ENCODE data around the gene CARMIL1. TPM values are rescaled to one million over a fixed set of nuclear protein-coding genes. Genes with fewer than 3 reads are reported as not detected.
"Not testable (repeated sequence)": the region's sequence is repeated elsewhere in the genome, so short reads cannot be mapped to it uniquely, and the experiment has no call there.

The CARMIL1 gene
- total RNA-seq, 1 donor from 2014 or later: 28.4 TPM

GRCh38 chr6:25441663-25442270, 162.6 kb downstream of the CARMIL1 start:
- DNase-seq (ENCODE audit: low spot score): no peak

- DNase-seq (ENCODE audit: low spot score): no peak
These were observed 163.7 kb downstream of the CARMIL1 start for GRCh38 chr6:25442898-25443297.

DNA sequence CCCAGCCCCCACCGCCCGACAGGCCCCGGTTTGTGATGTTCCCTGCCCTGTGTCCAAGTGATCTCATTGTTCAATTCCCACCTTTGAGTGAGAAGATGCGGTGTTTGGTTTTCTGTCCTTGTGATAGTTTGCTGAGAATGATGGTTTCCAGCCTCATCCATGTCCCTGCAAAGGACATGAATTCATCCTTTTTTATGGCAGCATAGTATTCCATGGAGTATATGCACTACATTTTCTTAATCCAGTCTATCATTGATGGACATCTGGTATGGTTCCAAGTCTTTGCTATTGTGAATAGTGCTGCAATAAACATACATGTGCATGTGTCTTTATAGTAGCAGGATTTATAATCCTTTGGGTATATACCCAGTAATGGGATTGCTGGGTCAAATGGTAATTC, 165.3 kb downstream of the CARMIL1 start:
- DNase-seq (ENCODE audit: low spot score): not testable (repeated sequence)

DNA sequence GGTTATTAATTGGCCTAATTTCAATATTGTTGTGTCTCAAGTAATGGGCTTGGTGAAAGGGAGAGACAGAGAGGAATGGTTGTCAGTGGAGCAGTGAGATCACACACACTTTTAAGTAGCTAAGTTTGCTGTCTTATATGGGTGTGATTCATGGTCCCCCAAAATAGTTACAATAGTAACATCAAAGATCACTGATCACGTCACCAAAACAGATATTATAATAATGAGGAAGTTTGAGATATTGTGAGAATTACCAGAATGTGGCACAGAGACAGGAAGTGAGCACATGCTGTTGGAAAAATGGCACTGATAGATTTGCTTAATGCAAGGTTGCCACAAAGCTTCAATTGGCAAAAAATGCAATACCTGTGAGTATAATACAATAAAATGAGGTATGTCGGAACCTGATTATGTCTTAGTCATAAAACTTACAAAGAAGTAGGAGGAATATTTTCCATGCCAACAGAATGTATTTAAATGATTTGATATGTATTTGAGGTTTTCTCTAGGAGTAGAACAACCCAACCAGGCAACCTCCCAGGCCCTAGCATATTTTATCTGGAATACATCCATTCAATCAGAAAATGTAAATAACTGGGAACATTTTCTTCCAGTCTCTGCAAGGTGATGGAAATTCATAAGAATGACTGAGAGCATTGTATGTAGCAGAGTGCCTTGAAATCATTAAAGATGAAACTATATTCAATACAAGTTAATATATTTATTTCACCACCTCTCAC, 167.8 kb downstream of the CARMIL1 start:
- no peak for DNase-seq (ENCODE audit: low spot score)

GRCh38 chr6:25447570-25447929, 168.4 kb downstream of the CARMIL1 start:
- no peak for DNase-seq (ENCODE audit: low spot score)

GRCh38 chr6:25448965-25449538, 169.9 kb downstream of the CARMIL1 start:
- no peak for DNase-seq (ENCODE audit: low spot score)

DNA sequence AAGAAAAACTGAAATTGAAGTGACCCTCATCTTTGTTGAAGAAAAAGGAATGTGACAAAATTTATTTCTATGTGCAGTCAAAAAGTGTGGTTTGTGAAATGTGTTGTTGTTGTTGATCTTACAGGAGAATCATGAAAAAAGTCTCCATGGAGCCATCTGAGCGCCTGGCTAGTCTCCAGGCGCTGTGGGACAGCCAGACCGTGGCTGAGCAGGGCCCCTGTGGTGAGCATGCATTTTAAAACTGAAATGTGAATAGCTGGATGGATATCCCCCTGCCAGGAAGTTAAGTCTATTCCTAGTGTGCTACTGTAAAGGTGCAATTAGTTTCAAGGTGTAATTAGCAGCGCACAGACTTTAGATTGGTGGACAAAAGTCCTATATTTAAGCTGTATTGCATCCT, 170.6 kb downstream of the CARMIL1 start:
- DNase-seq (ENCODE audit: low spot score): no peak

DNA sequence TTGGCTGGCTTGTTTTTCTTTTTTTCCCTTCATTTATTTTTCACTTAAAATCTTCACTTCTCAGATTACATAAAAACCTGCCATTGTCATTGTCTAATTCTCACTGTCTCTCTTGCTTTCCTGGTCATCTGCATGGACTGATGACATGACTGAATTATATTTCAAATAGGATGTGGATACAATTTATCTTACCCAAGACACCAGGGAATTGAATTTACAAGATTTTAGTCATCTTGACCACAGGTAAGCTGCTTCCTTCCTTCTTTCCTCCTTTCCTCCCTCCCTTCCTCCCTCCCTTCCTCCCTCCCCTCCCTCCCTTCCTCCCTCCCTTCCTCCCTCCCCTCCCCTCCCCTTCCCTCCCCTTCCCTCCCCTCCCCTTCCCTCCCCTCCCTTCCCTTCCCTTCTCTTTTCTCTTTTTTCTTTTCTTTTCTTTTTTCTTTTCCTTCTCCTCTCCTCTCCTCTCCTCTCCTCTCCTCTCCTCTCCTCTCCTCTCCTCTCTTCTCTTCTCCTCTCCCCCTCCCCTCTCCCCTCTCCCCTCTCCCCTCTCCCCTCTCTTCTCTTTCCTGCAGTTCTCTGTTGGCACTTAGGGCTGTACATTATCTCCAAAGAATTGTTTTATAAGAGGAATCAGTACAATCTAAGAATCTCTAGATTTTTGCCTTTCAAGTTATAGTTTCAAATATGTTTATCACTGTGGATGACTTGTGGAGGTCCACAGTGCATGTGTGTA, 171.5 kb downstream of the CARMIL1 start:
- DNase-seq (ENCODE audit: low spot score): no peak

DNA sequence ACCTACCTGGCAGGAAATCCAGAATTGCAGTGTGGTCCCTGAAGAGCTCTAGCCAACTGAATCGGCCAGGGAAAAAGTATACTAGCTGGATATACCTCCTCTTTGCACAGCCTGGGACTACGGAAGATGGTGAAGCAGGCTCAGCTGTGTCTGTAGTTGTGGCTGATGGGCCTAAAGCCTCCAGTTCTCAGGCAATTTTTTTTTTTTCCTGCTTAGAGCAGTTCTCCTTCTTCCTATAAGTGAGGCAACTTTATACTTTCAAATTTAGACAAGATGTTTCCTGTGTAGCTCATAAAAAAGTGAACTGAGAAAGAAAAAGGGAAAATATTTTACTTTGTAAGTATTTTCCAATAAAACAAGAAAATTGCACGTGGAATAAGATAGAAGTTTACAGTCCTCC, 172.9 kb downstream of the CARMIL1 start:
- DNase-seq (ENCODE audit: low spot score): no peak

DNA sequence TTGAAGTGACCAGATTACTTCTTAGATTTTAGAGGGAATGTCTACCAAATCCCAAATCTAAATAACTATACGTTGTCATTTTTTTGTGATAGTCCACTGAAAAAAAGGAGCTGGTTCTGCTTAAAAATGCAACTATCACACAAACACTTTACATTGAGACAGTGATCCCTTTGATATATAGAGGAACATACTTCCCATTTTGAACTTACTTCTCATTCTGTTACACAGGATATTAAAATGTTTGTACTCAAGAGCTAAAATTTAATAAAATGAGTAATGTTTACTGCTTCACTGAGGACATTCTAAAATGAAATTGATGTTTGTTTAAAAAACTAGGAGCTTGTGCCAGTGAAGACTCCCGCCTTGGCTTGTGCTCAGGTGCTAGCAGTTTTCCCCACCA, 174.1 kb downstream of the CARMIL1 start:
- DNase-seq (ENCODE audit: low spot score): no peak

DNA sequence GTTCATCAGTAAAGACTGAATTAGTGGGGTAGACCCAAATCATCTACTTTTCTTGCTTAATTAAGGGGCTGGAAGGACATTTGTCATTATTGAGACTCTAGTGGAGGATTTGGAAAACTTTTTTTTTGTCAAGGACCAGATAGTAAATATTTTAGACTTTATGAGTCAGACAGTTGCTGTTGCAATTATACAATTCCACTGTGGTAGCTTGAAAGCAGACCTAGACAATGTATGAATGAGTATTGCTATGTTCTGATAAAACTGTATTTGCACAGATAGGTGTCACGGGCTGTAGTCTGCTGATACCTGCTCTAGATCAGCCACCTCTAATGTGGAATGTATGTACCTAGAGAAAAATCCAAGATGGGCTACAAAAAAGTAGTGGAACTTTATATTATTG, 175.0 kb downstream of the CARMIL1 start:
- DNase-seq (ENCODE audit: low spot score): no peak

- DNase-seq (ENCODE audit: low spot score): no peak
These were observed 177.3 kb downstream of the CARMIL1 start for GRCh38 chr6:25456249-25457040.

- DNase-seq (ENCODE audit: low spot score): no peak
These were observed 178.3 kb downstream of the CARMIL1 start for GRCh38 chr6:25457516-25457915.

DNA sequence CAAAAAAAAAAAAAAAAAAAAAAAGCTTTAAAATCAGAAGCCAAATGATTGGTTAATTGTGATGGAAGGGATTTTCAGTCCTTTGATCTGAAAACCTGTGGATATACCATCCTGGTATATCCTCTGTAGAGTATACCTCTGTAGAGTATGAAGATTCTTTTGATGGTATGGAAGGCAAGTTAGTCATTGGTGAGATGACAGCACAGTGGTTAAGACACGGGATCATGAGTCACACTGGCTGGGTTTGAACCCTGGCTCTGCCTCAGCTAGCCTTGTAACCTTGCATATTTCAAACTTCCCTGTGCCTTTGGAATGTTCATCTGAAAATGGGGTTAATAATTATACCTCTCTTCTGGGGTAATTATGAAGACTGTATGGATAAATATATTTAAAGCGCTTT, 179.3 kb downstream of the CARMIL1 start:
- no peak for DNase-seq (ENCODE audit: low spot score)

DNA sequence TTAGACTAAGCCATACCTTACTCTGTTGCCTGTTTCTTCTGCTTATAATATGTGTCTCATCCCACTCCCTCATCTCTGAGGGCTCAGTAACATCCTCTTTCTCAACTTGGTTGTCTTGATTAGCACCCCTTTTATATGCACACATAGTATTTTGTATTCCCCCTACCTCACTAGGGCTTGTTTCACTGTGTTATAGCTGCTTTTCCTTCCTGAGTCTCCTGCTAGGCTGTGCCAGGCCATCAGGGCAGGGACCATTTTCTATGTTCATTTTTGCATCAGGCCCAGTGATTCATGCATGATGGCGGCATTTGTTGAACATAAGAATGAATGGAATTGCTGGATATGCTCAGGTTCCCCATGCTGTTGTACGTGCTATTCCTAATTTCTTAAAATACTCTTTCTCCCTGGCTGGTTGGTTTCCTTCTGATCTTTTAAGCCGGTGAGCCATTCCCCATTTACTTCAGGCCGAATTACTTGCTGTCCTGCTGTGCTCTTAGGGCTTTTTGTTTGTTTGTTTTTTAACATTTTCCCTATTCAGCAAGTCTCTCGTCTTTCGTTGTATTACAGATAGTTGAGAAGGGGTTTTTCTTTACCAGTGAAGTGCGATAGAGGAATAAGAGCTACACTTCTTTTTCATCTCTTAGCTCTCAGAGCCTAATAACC, 183.2 kb downstream of the CARMIL1 start:
- no peak for DNase-seq (ENCODE audit: low spot score)

GRCh38 chr6:25463441-25463840, 184.3 kb downstream of the CARMIL1 start:
- DNase-seq (ENCODE audit: low spot score): no peak

GRCh38 chr6:25464225-25464624, 185.1 kb downstream of the CARMIL1 start:
- no peak for DNase-seq (ENCODE audit: low spot score)

- no peak for DNase-seq (ENCODE audit: low spot score)
These were observed 186.8 kb downstream of the CARMIL1 start for GRCh38 chr6:25465941-25466340.

DNA sequence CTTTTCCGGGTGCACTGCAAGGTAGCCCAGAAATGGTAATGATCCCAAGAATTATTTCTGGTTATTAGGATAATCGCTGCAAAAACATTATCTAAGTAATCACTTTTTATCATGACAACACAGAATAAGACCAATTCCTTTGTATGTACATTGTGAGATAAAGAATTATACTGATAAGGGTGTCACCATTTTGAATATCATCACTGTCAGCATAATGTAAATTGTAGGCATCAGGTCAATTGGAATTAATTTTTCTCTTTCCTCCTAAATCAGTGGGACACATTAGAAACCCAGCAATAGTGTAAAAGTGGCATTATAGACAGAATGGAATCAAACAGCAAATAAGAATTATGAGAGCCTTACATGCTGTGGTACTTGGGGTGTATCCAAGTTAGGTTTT, 189.7 kb downstream of the CARMIL1 start:
- no peak for DNase-seq (ENCODE audit: low spot score)

DNA sequence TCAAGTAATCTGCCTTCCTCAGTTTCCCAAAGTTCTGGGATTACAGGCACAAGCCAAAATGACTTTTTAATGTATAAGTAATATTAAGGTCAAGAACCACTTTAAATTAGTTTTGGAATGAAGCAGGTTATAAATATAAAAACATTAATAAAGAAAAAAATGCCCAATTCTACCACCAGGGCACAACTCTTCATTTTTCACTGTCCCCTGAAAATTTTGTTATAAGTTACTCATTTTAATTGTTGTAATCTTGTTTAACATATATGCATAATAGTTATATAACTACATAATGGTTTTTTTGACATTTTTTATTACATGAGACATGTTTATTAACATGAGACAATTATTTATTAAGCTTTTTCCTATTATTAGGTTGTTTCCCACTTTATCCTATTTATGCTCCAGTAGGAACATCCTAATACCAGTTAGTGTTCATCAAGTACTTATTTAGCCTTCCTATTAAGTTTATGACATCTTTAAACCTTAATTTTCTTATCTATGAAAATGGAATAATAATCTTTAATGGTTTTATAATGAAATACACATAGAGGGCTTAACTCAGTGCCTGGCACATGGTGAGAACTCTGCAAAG, 190.7 kb downstream of the CARMIL1 start:
- DNase-seq (ENCODE audit: low spot score): no peak

DNA sequence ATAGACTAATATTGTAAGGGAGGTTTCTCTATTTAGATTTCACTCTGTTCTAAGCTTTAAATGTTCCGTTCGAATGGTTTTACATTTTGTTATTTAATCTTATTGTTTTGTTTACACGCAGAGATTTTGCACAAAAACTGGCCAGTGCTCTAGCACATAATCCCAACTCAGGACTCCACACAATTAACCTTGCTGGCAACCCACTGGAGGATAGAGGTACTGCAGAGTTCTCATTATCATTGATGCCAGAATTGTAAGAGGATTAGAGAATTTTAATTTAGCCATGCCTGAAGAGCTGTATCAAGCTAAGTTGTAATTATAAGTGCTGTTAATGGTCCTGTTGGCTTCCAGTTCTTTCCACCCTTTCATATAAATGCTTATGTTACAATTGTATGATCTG, 193.1 kb downstream of the CARMIL1 start:
- DNase-seq (ENCODE audit: low spot score): no peak

Data from ureter (tissue), 1 donor.